D721Med (cell line): Measurements from ENCODE around the gene RASSF3.
"Not testable (repeated sequence)": the region's sequence is repeated elsewhere in the genome, so short reads cannot be mapped to it uniquely, and the experiment has no call there.

Experiments used
- DNase-seq: peaks from one replicate; pipeline ENCODE4 v3.0.0; 2011; ENCODE audit warnings: low spot score; ENCODE audit not compliant: insufficient read length
- FAIRE-seq: peaks from 2 replicates; lab custom pipeline; 2011; peaks lifted over from hg19 to GRCh38; lab: Jason Lieb, UNC
- TF ChIP-seq, protein P1 (sequence below): IDR thresholded peaks from 2 replicates; pipeline ENCODE4 v1.5.1; 2012; ENCODE audit warnings: mild to moderate bottlenecking, control low read depth; ENCODE audit not compliant: insufficient read depth; ENCODE audit errors: missing control alignments

The RASSF3 gene

GRCh38 chr12:64683816-64684543 is 73.7 kb downstream of the RASSF3 start:
- TF ChIP-seq, protein P1, sequence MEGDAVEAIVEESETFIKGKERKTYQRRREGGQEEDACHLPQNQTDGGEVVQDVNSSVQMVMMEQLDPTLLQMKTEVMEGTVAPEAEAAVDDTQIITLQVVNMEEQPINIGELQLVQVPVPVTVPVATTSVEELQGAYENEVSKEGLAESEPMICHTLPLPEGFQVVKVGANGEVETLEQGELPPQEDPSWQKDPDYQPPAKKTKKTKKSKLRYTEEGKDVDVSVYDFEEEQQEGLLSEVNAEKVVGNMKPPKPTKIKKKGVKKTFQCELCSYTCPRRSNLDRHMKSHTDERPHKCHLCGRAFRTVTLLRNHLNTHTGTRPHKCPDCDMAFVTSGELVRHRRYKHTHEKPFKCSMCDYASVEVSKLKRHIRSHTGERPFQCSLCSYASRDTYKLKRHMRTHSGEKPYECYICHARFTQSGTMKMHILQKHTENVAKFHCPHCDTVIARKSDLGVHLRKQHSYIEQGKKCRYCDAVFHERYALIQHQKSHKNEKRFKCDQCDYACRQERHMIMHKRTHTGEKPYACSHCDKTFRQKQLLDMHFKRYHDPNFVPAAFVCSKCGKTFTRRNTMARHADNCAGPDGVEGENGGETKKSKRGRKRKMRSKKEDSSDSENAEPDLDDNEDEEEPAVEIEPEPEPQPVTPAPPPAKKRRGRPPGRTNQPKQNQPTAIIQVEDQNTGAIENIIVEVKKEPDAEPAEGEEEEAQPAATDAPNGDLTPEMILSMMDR: no peak
- no peak for FAIRE-seq

GRCh38 chr12:64685050-64685449 is 74.8 kb downstream of the RASSF3 start:
- FAIRE-seq (no peak), DNase-seq (no peak)
- TF ChIP-seq, protein P1: no peak

More at GRCh38 chr12:64683816-64684543, 73.7 kb downstream of the RASSF3 start:
- DNase-seq: no peak

DNA sequence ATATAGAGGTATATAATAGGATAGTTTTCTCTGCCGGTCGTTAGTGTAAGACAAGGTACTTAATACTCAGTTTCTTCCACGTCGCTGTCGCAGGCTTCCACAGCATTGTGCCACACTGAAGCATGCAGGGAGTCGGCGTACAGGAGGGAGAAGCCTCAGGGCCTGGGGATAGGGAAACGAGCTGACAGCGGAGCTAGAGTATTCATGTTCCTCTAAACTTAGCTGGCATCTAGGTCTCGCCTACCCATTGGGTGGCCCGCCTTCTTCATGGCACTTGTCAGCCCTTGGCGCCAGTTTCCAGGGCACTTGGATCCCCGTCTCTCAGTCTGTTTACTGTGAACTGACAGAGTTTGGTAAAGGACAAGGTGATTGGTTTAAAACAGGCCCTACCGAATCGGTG is 75.3 kb downstream of the RASSF3 start:
- FAIRE-seq (no peak), DNase-seq (no peak)
- TF ChIP-seq, protein P1: no peak

- DNase-seq (no peak), FAIRE-seq (no peak)
- TF ChIP-seq, protein P1: no peak
Observed at GRCh38 chr12:64687816-64688215, 77.5 kb downstream of the RASSF3 start.

GRCh38 chr12:64688219-64688618 is 77.9 kb downstream of the RASSF3 start:
- DNase-seq (no peak), FAIRE-seq (no peak)
- TF ChIP-seq, protein P1: no peak

- DNase-seq (no peak), FAIRE-seq (no peak)
- TF ChIP-seq, protein P1: no peak
Observed at GRCh38 chr12:64688715-64689114, 78.4 kb downstream of the RASSF3 start.

DNA sequence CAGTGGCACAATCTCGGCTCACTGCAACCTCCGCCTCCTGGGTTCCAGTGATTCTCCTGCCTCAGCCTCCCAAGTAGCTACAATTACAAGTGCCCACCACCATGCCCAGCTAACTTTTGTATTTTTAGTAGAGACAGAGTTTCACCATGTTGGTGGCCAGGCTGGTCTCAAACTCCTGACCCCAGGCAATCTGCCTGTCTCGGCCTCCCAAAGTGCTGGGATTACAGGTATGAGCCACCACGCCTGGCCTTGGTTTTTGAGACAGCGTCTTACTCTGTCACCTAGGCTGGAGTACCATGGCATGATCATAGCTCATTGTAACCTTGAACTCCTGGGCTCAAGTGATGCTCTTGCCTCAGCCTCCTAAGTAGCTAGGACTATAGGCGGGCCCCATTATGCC is 79.9 kb downstream of the RASSF3 start:
- DNase-seq, FAIRE-seq: not testable (repeated sequence)
